Measurements from ENCODE around the gene GNL1. TPM values are rescaled to one million over a fixed set of nuclear protein-coding genes. Genes with fewer than 3 reads are reported as not detected.
A peak's percentile ranks its signal among the peaks of the same experiment; 100 is the strongest.

Gene GNL1
- total RNA-seq, 1 experiment from 2014 or later = 34.7 TPM

DNA sequence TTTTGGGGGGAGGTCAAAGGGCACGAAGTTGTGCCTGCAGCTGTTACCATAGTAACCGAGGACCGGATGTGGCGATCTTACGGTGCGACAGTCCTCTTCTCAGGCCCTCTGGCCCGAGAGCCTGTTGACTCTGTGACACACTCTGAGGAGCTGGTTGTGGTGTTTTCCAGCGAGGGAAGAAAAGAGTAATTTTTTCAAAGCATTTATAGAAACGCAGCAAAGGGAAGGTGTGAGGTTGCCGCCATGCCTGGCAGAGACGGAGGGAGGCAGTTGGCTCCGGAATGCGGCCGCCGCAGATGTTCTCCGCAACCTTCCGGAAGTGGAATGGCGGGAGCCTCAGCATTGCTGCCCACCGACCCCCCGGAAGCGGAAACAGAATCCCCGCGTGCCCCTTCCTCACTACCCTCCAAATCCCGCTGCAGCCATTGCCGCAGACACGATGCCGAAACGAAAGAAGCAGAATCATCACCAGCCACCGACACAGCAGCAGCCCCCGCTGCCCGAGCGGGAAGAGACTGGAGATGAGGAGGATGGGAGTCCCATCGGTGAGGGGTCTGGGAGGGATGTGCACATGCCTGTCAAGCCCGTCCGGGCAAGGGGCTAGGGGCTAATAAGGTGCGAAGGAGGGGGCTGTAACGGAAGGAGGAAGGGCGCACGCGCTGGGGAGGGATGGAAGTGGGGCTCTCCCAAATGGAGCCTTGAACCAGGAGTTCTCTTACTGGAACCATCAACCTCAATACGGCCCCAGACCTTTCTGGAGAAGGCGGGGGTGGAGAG lies 805 bp upstream of the GNL1 start, which contains the start of gene PRR3:
TSS of gene PRR3 (plus strand) at position 390 of the 777 bp plus-strand sequence. CDS start at position 440, 50 bp downstream.
- Histone ChIP-seq H2AFZ (ENCODE audit: low read length) (peak within 1 kb of the TSS; percentile 99), H3F3A (ENCODE audit: low read length, unreplicated experiment) (no peaks in the 10 kb centered on the region), H3K36me3 (ENCODE audit: low read depth, low read length) (peaks cover 11% of the 10 kb centered on the region; the same call in 1 of the 2 replicates), H3K27ac (ENCODE audit: low read length) (peak within 1 kb of the TSS; percentile 77), H3K9me3 (ENCODE audit: low read length) (no peaks in the 10 kb centered on the region), H3K79me2 (ENCODE audit: low read length) (peaks cover 41% of the 10 kb centered on the region), H3K9me2 (replicated peaks; ENCODE audit: low read length) (no peaks in the 10 kb centered on the region), H3K4me3 (ENCODE audit: low read length) (peak within 1 kb of the TSS; percentile 77), H3K27me3 (ENCODE audit: low read length) (no peaks in the 10 kb centered on the region), H3K4me1 (ENCODE audit: insufficient read depth, low read length) (peaks cover 20% of the 10 kb centered on the region), H4K20me1 (ENCODE audit: low read length) (no peaks in the 10 kb centered on the region), H3K9ac (ENCODE audit: low read length) (peak within 1 kb of the TSS; percentile 86), H3K4me2 (ENCODE audit: low read length) (peak within 1 kb of the TSS; percentile 90)
- intact Hi-C loops (cut with micrococcal nuclease) = no loop called here
- TF ChIP-seq, protein P1, sequence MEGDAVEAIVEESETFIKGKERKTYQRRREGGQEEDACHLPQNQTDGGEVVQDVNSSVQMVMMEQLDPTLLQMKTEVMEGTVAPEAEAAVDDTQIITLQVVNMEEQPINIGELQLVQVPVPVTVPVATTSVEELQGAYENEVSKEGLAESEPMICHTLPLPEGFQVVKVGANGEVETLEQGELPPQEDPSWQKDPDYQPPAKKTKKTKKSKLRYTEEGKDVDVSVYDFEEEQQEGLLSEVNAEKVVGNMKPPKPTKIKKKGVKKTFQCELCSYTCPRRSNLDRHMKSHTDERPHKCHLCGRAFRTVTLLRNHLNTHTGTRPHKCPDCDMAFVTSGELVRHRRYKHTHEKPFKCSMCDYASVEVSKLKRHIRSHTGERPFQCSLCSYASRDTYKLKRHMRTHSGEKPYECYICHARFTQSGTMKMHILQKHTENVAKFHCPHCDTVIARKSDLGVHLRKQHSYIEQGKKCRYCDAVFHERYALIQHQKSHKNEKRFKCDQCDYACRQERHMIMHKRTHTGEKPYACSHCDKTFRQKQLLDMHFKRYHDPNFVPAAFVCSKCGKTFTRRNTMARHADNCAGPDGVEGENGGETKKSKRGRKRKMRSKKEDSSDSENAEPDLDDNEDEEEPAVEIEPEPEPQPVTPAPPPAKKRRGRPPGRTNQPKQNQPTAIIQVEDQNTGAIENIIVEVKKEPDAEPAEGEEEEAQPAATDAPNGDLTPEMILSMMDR (conservative IDR thresholded peaks at IDR 0.05; ENCODE audit: low read depth, low read length) = no peak
- TF ChIP-seq EZH2 (IDR thresholded peaks at IDR 0.05; ENCODE audit: low read length, unreplicated experiment) = no peak
- TF ChIP-seq EZH2phosphoT487 (IDR thresholded peaks at IDR 0.05; ENCODE audit: borderline replicate concordance, low read length) = no peak
- POLR2A ChIA-PET (ENCODE audit: unreplicated experiment) = interaction anchor here (0.6 to 1.6 kb wide), 2 partner anchors 14 to 58 kb away, joined by 3 to 6 read pairs; partner anchors contain the start of gene ABCF1
- ATAC-seq (peak; percentile 65), DNase-seq (peak; percentile 92)
- CTCF ChIA-PET = interaction anchor here (1.2 kb wide), 1 partner anchor 12 kb away, joined by 3 read pairs; no protein-coding TSS in a partner anchor
- BruUV-seq (replicated peaks) = TSS peak; percentile 63

DNA sequence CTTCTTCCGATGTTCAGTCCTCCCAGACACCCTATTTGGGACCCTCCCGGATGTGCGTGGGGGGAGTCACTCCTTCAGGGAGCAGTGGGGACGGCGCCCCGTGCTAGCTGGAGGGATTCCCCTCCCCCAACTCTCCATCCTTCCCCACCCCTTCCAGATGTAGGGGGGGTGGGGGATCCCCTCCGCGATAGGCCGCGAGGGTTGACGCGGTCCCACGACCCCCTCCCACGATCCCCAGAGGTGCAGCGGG lies 548 bp downstream of the GNL1 start:
- peaks cover 41% of the 10 kb centered on the region for H3K79me2 ChIP-seq (ENCODE audit: low read length)
- no peak for DNase-seq
- no TSS peak for BruUV-seq (replicated peaks)

More for the DNA sequence above, 548 bp downstream of the GNL1 start:
- Histone ChIP-seq H3K4me1 (ENCODE audit: insufficient read depth, low read length) (peaks cover 20% of the 10 kb centered on the region), H3F3A (ENCODE audit: low read length, unreplicated experiment) (no peaks in the 10 kb centered on the region), H2AFZ (ENCODE audit: low read length) (peak overlapping the region; percentile 99), H3K9ac (ENCODE audit: low read length) (peak overlapping the region; percentile 86), H3K36me3 (ENCODE audit: low read depth, low read length) (peaks cover 3% of the 10 kb centered on the region; the same call in 1 of the 2 replicates), H3K4me2 (ENCODE audit: low read length) (peak overlapping the region; percentile 90), H3K4me3 (ENCODE audit: low read length) (peak overlapping the region; percentile 77), H3K9me2 (replicated peaks; ENCODE audit: low read length) (no peaks in the 10 kb centered on the region), H3K27ac (ENCODE audit: low read length) (no peak overlapping the region), H3K9me3 (ENCODE audit: low read length) (no peaks in the 10 kb centered on the region), H4K20me1 (ENCODE audit: low read length) (no peaks in the 10 kb centered on the region), H3K27me3 (ENCODE audit: low read length) (no peaks in the 10 kb centered on the region)
- TF ChIP-seq, protein P1 (conservative IDR thresholded peaks at IDR 0.05; ENCODE audit: low read depth, low read length) = no peak
- no peak for TF ChIP-seq EZH2phosphoT487 (IDR thresholded peaks at IDR 0.05; ENCODE audit: borderline replicate concordance, low read length)
- TF ChIP-seq EZH2 (IDR thresholded peaks at IDR 0.05; ENCODE audit: low read length, unreplicated experiment) = no peak
- intact Hi-C loops (cut with micrococcal nuclease) = no loop called here
- POLR2A ChIA-PET (ENCODE audit: unreplicated experiment) = interaction anchor here (0.6 kb wide), 1 partner anchor 43 kb away, joined by 4 read pairs; no protein-coding TSS in a partner anchor
- CTCF ChIA-PET = no interaction called here
- no peak; the same call in 1 of the 2 replicates for ATAC-seq
